ENCODE measurements around the gene KRT14. TPM values are rescaled to one million over a fixed set of nuclear protein-coding genes. Genes with fewer than 3 reads are reported as not detected.
"Not testable (repeated sequence)": the region's sequence is repeated elsewhere in the genome, so short reads cannot be mapped to it uniquely, and the experiment has no call there.

KRT14 gene
- total and polyA plus RNA-seq, 9 donors: 0.38 to 1.1 (median 0.75) TPM; not detected in 6

GRCh38 chr17:41617698-41618097 is 31.0 kb upstream of the KRT14 start:
- H3K36me3 ChIP-seq: no peaks in the 10 kb centered on the region
- H3K9me3 ChIP-seq: no peaks in the 10 kb centered on the region
- intact Hi-C loops (cut with DNase I): no loop called here
- no peaks in the 10 kb centered on the region for H3K27me3 ChIP-seq
- WGBS, 3 donors: 70 to 74% (median 70%) methylated on average over 11 of the region's 11 CpGs
- TF ChIP-seq POLR2A (IDR thresholded peaks at IDR 0.05): no peak
- TF ChIP-seq CTCF (IDR thresholded peaks at IDR 0.05): no peak
- no peak overlapping the region for H3K27ac ChIP-seq
- H3K4me3 ChIP-seq: no peak overlapping the region
- H3K4me1 ChIP-seq (ENCODE audit: insufficient read depth): peaks cover 2% of the 10 kb centered on the region
- DNase-seq: no peak

GRCh38 chr17:41617136-41617535 is 30.4 kb upstream of the KRT14 start:
- Histone ChIP-seq H3K27ac (no peak overlapping the region), H3K36me3 (no peaks in the 10 kb centered on the region), H3K27me3 (no peaks in the 10 kb centered on the region), H3K9me3 (no peaks in the 10 kb centered on the region), H3K4me1 (ENCODE audit: insufficient read depth) (peaks cover 2% of the 10 kb centered on the region), H3K4me3 (no peak overlapping the region)
- DNase-seq: peak in 1 of 5 donors; percentile 17
- intact Hi-C loops (cut with DNase I): no loop called here
- WGBS, 3 donors: 83 to 88% (median 85%) methylated on average over 3 of the region's 3 CpGs
- no peak for TF ChIP-seq EP300 (IDR thresholded peaks at IDR 0.05)
- TF ChIP-seq CTCF (IDR thresholded peaks at IDR 0.05): no peak
- no peak for TF ChIP-seq POLR2A (IDR thresholded peaks at IDR 0.05)

- WGBS, 3 donors: 84 to 87% (median 85%) methylated on average over 4 of the region's 4 CpGs
These were observed 29.8 kb upstream of the KRT14 start for GRCh38 chr17:41616486-41616885.

GRCh38 chr17:41615454-41615853 is 28.8 kb upstream of the KRT14 start:
- Histone ChIP-seq H3K27ac (no peak overlapping the region), H3K9me3 (no peaks in the 10 kb centered on the region), H3K36me3 (no peaks in the 10 kb centered on the region), H3K27me3 (no peaks in the 10 kb centered on the region), H3K4me1 (ENCODE audit: insufficient read depth) (no peaks in the 10 kb centered on the region), H3K4me3 (no peak overlapping the region)
- 42 to 64% (median 51%) methylated on average over 7 of the region's 7 CpGs for WGBS, 3 donors
- intact Hi-C loops (cut with DNase I): no loop called here
- no peak for DNase-seq
- TF ChIP-seq CTCF (IDR thresholded peaks at IDR 0.05): no peak
- TF ChIP-seq EP300 (IDR thresholded peaks at IDR 0.05): no peak
- no peak for TF ChIP-seq POLR2A (IDR thresholded peaks at IDR 0.05)

More at GRCh38 chr17:41616486-41616885, 29.8 kb upstream of the KRT14 start:
- H3K36me3 ChIP-seq; H3K4me3 ChIP-seq; DNase-seq; H3K27me3 ChIP-seq; H3K4me1 ChIP-seq (ENCODE audit: insufficient read depth); H3K9me3 ChIP-seq; intact Hi-C loops (cut with DNase I); H3K27ac ChIP-seq: not testable (repeated sequence)

GRCh38 chr17:41614767-41615166 is 28.1 kb upstream of the KRT14 start:
- DNase-seq; intact Hi-C loops (cut with DNase I); H3K9me3 ChIP-seq; H3K36me3 ChIP-seq; H3K4me1 ChIP-seq (ENCODE audit: insufficient read depth); H3K27ac ChIP-seq; H3K27me3 ChIP-seq; H3K4me3 ChIP-seq: not testable (repeated sequence)
- WGBS, 3 donors: 41 to 56% (median 53%) methylated on average over 9 of the region's 9 CpGs

- 82 to 93% (median 87%) methylated on average over 5 of the region's 5 CpGs for WGBS, 3 donors
- Histone ChIP-seq H3K9me3 (no peaks in the 10 kb centered on the region), H3K27me3 (no peaks in the 10 kb centered on the region), H3K27ac (no peak overlapping the region), H3K4me1 (ENCODE audit: insufficient read depth) (no peaks in the 10 kb centered on the region), H3K4me3 (no peak overlapping the region), H3K36me3 (no peaks in the 10 kb centered on the region)
- no peak for DNase-seq
- intact Hi-C loops (cut with DNase I): no loop called here
- TF ChIP-seq EP300 (IDR thresholded peaks at IDR 0.05) (no peak), POLR2A (IDR thresholded peaks at IDR 0.05) (no peak)
These were observed 27.4 kb upstream of the KRT14 start for GRCh38 chr17:41614098-41614497.

Data from ovary (tissue), 9 donors.